HepG2 (cell line): ENCODE measurements around the gene EPHA2. TPM values are rescaled to one million over a fixed set of nuclear protein-coding genes. Genes with fewer than 3 reads are reported as not detected.

ENCODE experiments used
- E2F2 ChIP-seq: sonication (generic); formaldehyde crosslinking; IDR thresholded peaks from 2 replicates; pipeline ENCODE4 v1.4.0; 2020; ENCODE audit warnings: missing genetic modification reagents, borderline replicate concordance
- EP300 ChIP-seq, 3 experiments: sonication (generic) in 1 of 3; formaldehyde crosslinking in 1 of 3; IDR thresholded peaks; 2 replicates each; pipeline versions ENCODE4 v1.5.1 to v1.6.1; 2011 to 2020; ENCODE audit warnings: low read depth in 2 of 3, low read length in 2 of 3, borderline replicate concordance in 1 of 3, improper control_type of control experiment in 1 of 3, mild to moderate bottlenecking in 1 of 3, missing genetic modification reagents in 1 of 3, moderate library complexity in 1 of 3
- ETV6 ChIP-seq: sonication (generic); formaldehyde crosslinking; conservative IDR thresholded peaks from 2 replicates; pipeline ENCODE4 v1.4.0; 2020; ENCODE audit warnings: missing genetic modification reagents
- GTF2F1 ChIP-seq: fragments of 150-350 bp; IDR thresholded peaks from 2 replicates; pipeline ENCODE4 v1.6.1; 2014; ENCODE audit warnings: low read length
- HIVEP1 ChIP-seq: sonication (generic); formaldehyde crosslinking; IDR thresholded peaks from 2 replicates; pipeline ENCODE4 v1.4.0; 2020; ENCODE audit warnings: mild to moderate bottlenecking, missing genetic modification reagents
- HOXA7 ChIP-seq: sonication (generic); formaldehyde crosslinking; IDR thresholded peaks from 2 replicates; pipeline ENCODE4 v1.8.1; 2022; ENCODE audit warnings: mild to moderate bottlenecking, missing genetic modification reagents, moderate library complexity
- ISL2 ChIP-seq: sonication (generic); formaldehyde crosslinking; IDR thresholded peaks from 2 replicates; pipeline ENCODE4 v1.5.0; 2020; ENCODE audit warnings: missing genetic modification reagents
- JUND ChIP-seq: sonication (generic); formaldehyde crosslinking; IDR thresholded peaks from 2 replicates; pipeline ENCODE4 v1.8.0; 2022; ENCODE audit warnings: mild to moderate bottlenecking, missing genetic modification reagents
- KDM5A ChIP-seq: fragments of 200-600 bp; sonication (generic); IDR thresholded peaks from 2 replicates; pipeline ENCODE4 v1.7.0; 2018; ENCODE audit warnings: antibody characterized with exemption, mild to moderate bottlenecking, low read length, borderline replicate concordance
- NFE2L2 ChIP-seq: fragments of 150-350 bp; IDR thresholded peaks from 2 replicates; pipeline ENCODE4 v1.6.1; 2014; ENCODE audit warnings: low read length
- SMYD3 ChIP-seq: sonication (generic); formaldehyde crosslinking; IDR thresholded peaks from 2 replicates; pipeline ENCODE4 v1.8.1; 2023; ENCODE audit warnings: mild to moderate bottlenecking, missing genetic modification reagents
- SOX6 ChIP-seq, 2 experiments: fragments of 450-650 bp in 1 of 2; sonication (generic) in 1 of 2; formaldehyde crosslinking in 1 of 2; IDR thresholded peaks; 2 replicates each; pipeline versions ENCODE4 v1.4.0 to v1.6.1; 2017 to 2020; ENCODE audit warnings: antibody characterized with exemption in 1 of 2, mild to moderate bottlenecking in 1 of 2, missing genetic modification reagents in 1 of 2
- ZBTB20 ChIP-seq: sonication (generic); formaldehyde crosslinking; IDR thresholded peaks from 2 replicates; pipeline ENCODE4 v1.8.1; 2023; ENCODE audit warnings: missing genetic modification reagents, low read depth, mild to moderate bottlenecking, borderline replicate concordance
- ZBTB3 ChIP-seq: sonication (generic); formaldehyde crosslinking; IDR thresholded peaks from 2 replicates; pipeline ENCODE4 v1.4.0; 2020; ENCODE audit warnings: low read depth, mild to moderate bottlenecking, moderate library complexity, missing genetic modification reagents, borderline replicate concordance
- ZFP1 ChIP-seq: IDR thresholded peaks from 2 replicates; pipeline ENCODE4 v1.6.1; 2016
- ZFP36L1 ChIP-seq: sonication (generic); formaldehyde crosslinking; IDR thresholded peaks from 2 replicates; pipeline ENCODE4 v1.8.0; 2022; ENCODE audit warnings: mild to moderate bottlenecking, missing genetic modification reagents, moderate library complexity
- ZMAT3 ChIP-seq: sonication (generic); formaldehyde crosslinking; conservative IDR thresholded peaks from 2 replicates; pipeline ENCODE4 v1.7.0; 2021; ENCODE audit warnings: missing genetic modification reagents
- ZNF136 ChIP-seq: sonication (generic); formaldehyde crosslinking; IDR thresholded peaks from 2 replicates; pipeline ENCODE4 v1.8.1; 2022; ENCODE audit warnings: low read depth, mild to moderate bottlenecking, moderate library complexity, missing genetic modification reagents
- ZNF251 ChIP-seq: sonication (generic); formaldehyde crosslinking; IDR thresholded peaks from 2 replicates; pipeline ENCODE4 v1.9.0; 2021; ENCODE audit warnings: mild to moderate bottlenecking, missing genetic modification reagents
- ZNF30 ChIP-seq: sonication (generic); formaldehyde crosslinking; IDR thresholded peaks from 2 replicates; pipeline ENCODE4 v1.5.0; 2020; ENCODE audit warnings: mild to moderate bottlenecking, missing genetic modification reagents
- ZNF335 ChIP-seq: sonication (generic); formaldehyde crosslinking; IDR thresholded peaks from 2 replicates; pipeline ENCODE4 v1.4.0; 2020; ENCODE audit warnings: missing genetic modification reagents
- ZNF556 ChIP-seq: sonication (generic); formaldehyde crosslinking; IDR thresholded peaks from 2 replicates; pipeline ENCODE4 v1.4.0; 2020; ENCODE audit warnings: mild to moderate bottlenecking, missing genetic modification reagents, borderline replicate concordance
- ZNF572 ChIP-seq: sonication (generic); formaldehyde crosslinking; IDR thresholded peaks from 2 replicates; pipeline ENCODE4 v1.5.1; 2020; ENCODE audit warnings: mild to moderate bottlenecking, missing genetic modification reagents
- ZNF614 ChIP-seq: IDR thresholded peaks from 2 replicates; pipeline ENCODE4 v1.6.1; 2018; ENCODE audit warnings: missing biosample characterization, missing genetic modification reagents, inconsistent platforms, borderline replicate concordance
- ZNF615 ChIP-seq: sonication (generic); formaldehyde crosslinking; IDR thresholded peaks from 2 replicates; pipeline ENCODE4 v1.5.0; 2020; ENCODE audit warnings: mild to moderate bottlenecking, missing genetic modification reagents, borderline replicate concordance
- polyA plus RNA-seq, 8 experiments: library from polyadenylated mRNA; depleted of rRNA in 3 of 8; stranded (reverse) in 7 of 8; unstranded in 1 of 8; fragments of >200 nt; fragmentation: Illumina TruSeq in 4 of 8; extraction: Trizol in 4 of 8; gene quantifications; 2 replicates each; pipeline versions ENCODE4 v1.2.1 to v1.2.3, GENCODE V29; 2011 to 2016; ENCODE audit warnings: low read depth in 4 of 8, missing spikeins in 1 of 8, mixed read lengths in 1 of 8; ENCODE audit not compliant: insufficient read depth in 1 of 8
- total RNA-seq, 5 experiments: library from RNA; depleted of rRNA; stranded (reverse); fragments of >200 nt; fragmentation: Illumina TruSeq; extraction: Trizol; gene quantifications; 2 replicates each; pipeline ENCODE4 v1.2.3, GENCODE V29; 2016; ENCODE audit warnings: low read depth in 1 of 5
- TF ChIP-seq, protein P1 (sequence below): sonication (generic); formaldehyde crosslinking; IDR thresholded peaks from 2 replicates; pipeline ENCODE4 v1.5.0; 2020; ENCODE audit warnings: missing genetic modification reagents
- TF ChIP-seq, protein P2 (sequence below): sonication (generic); formaldehyde crosslinking; IDR thresholded peaks from 2 replicates; pipeline ENCODE4 v1.5.0; 2020; ENCODE audit warnings: missing genetic modification reagents, mild to moderate bottlenecking, borderline replicate concordance

EPHA2 gene
- total and polyA plus RNA-seq, 2 of the 13 experiments (the other 11 are each of a cell fraction or from before 2014, with no cell fraction given), result 33.6 to 53.6 TPM

DNA sequence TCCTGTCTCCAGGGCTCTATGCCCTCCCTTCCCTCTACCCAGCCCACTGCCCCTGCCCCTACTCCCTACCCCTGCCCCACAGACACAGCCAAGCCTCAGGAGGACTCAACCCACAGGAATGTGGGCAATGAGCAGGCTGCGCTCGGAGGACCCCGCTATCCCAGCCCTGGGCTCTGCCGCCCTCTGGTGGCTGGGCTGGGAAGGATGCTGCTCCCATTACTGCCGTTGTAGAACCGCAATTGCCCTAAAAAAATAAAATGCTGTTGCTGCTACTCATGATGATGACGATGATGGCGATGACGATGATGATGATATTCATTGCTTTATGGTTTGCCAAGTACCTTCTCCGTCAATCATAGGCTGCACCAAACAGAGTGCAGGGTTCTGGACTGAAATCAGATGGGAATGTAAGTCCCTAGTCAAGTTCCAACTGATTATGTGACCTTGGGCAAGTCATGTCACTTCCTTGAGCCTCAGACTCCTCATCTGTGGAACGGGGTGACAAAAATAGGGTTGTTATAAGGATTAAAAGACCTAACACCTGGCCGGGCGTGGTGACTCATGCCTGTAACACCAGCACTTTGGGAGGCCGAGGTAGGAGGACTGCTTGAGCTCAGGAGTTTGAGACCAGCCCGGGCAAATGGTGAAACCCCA is 32.0 kb upstream of the EPHA2 start (continued):
- no peak for TF ChIP-seq ZNF136 (CRISPR knock-in tag)
- no peak for TF ChIP-seq ISL2 (CRISPR knock-in tag)
- TF ChIP-seq EP300 (IDR thresholded peaks at IDR 0.05; ENCODE audit: low read depth in 2 of 2, low read length in 2 of 2), result no peak
- TF ChIP-seq EP300 (CRISPR knock-in tag; IDR thresholded peaks at IDR 0.05; ENCODE audit: borderline replicate concordance), result no peak
- no peak for TF ChIP-seq ZNF615 (CRISPR knock-in tag)
- no peak for TF ChIP-seq HIVEP1 (CRISPR knock-in tag)
- TF ChIP-seq NFE2L2, result no peak
- no peak for TF ChIP-seq E2F2 (CRISPR knock-in tag)
- TF ChIP-seq ETV6 (CRISPR knock-in tag), result no peak
- TF ChIP-seq ZFP1 (CRISPR knock-in tag), result no peak
- TF ChIP-seq ZNF572 (CRISPR knock-in tag), result no peak
- no peak for TF ChIP-seq HOXA7 (CRISPR knock-in tag)
- TF ChIP-seq SMYD3, result no peak
- no peak for TF ChIP-seq ZNF251 (CRISPR knock-in tag)
- TF ChIP-seq ZNF30 (CRISPR knock-in tag), result no peak
- peak; percentile 58; the same call in 1 of the 2 replicates for TF ChIP-seq ZNF614
- no peak for TF ChIP-seq ZFP36L1
- TF ChIP-seq ZMAT3, result no peak
- TF ChIP-seq, protein P1, sequence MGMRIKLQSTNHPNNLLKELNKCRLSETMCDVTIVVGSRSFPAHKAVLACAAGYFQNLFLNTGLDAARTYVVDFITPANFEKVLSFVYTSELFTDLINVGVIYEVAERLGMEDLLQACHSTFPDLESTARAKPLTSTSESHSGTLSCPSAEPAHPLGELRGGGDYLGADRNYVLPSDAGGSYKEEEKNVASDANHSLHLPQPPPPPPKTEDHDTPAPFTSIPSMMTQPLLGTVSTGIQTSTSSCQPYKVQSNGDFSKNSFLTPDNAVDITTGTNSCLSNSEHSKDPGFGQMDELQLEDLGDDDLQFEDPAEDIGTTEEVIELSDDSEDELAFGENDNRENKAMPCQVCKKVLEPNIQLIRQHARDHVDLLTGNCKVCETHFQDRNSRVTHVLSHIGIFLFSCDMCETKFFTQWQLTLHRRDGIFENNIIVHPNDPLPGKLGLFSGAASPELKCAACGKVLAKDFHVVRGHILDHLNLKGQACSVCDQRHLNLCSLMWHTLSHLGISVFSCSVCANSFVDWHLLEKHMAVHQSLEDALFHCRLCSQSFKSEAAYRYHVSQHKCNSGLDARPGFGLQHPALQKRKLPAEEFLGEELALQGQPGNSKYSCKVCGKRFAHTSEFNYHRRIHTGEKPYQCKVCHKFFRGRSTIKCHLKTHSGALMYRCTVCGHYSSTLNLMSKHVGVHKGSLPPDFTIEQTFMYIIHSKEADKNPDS (CRISPR knock-in tag), result no peak
- TF ChIP-seq JUND (CRISPR knock-in tag), result no peak
- TF ChIP-seq ZBTB3 (CRISPR knock-in tag), result no peak
- TF ChIP-seq ZNF335 (CRISPR knock-in tag), result 0 out of 2 replicates have a peak, but pooled peaks have one; percentile 25
- TF ChIP-seq KDM5A, result no peak
- TF ChIP-seq ZNF556 (CRISPR knock-in tag), result 0 out of 2 replicates have a peak, but pooled peaks have one; percentile 28
- TF ChIP-seq, protein P2, sequence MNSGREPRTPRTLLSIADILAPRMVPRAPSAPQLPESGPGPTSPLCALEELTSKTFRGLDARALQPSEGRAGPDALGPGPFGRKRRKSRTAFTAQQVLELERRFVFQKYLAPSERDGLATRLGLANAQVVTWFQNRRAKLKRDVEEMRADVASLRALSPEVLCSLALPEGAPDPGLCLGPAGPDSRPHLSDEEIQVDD (CRISPR knock-in tag), result no peak
- no peak for TF ChIP-seq SOX6 (IDR thresholded peaks at IDR 0.05)
- peak; percentile 35; the same call in 1 of the 2 replicates for TF ChIP-seq SOX6 (CRISPR knock-in tag; IDR thresholded peaks at IDR 0.05)
- no peak for TF ChIP-seq GTF2F1
- no peak for TF ChIP-seq ZBTB20 (CRISPR knock-in tag)
